HG03060 (cell line): ENCODE data around the gene C2CD2.

Source experiments
- ATAC-seq: cut with Tn5 transposase; IDR thresholded peaks from one replicate; pipeline ENCODE4 v1.9.1; 2021; ENCODE audit warnings: low read depth, moderate number of reproducible peaks; ENCODE audit not compliant: unreplicated experiment

The C2CD2 gene

DNA sequence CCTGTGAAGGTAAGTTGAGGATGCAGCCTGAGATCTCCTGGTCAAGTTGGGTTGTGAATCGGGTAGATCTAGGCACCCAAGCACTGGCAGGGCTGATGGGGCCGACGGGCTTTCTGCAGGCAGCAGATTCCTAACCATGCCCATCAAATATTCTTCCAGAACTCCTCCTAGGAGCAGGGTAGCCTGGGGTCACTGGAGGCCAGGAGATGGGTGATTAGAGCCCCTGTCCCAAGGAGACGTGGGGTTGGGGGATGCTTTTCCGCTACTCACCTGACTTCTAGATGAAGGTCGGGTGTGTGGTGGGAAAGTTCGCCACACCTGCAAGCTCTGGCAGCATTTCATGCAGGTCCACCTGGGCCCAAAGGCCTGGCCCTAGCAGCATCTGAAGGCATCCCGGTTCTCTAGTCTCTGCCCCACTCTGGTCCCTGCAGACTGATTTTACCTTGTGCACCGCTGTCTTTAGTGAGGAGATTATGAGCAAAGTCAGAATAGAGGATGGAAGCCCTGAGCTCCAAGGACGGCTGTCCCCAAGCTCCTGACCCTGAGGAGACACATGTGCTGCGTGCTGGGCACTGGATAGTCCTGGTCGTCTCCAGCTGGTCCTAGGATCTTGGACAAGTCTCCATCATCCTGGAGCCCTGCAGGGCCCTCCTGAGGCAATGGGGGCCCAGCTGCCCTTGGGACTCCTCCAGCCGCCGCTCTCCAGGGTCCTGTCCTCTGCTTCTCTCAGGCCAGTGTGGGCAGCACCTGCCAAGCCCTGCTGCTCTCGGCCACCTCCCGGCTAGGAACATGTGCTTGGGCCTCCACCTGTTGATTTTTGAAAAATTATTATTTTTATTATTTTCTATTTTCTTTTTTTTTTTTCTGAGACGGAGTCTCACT is 21.8 kb upstream of the C2CD2 start:
- ATAC-seq: no peak

- no peak for ATAC-seq
Measured at GRCh38 chr21:41974752-41975053, 20.9 kb upstream of the C2CD2 start.

DNA sequence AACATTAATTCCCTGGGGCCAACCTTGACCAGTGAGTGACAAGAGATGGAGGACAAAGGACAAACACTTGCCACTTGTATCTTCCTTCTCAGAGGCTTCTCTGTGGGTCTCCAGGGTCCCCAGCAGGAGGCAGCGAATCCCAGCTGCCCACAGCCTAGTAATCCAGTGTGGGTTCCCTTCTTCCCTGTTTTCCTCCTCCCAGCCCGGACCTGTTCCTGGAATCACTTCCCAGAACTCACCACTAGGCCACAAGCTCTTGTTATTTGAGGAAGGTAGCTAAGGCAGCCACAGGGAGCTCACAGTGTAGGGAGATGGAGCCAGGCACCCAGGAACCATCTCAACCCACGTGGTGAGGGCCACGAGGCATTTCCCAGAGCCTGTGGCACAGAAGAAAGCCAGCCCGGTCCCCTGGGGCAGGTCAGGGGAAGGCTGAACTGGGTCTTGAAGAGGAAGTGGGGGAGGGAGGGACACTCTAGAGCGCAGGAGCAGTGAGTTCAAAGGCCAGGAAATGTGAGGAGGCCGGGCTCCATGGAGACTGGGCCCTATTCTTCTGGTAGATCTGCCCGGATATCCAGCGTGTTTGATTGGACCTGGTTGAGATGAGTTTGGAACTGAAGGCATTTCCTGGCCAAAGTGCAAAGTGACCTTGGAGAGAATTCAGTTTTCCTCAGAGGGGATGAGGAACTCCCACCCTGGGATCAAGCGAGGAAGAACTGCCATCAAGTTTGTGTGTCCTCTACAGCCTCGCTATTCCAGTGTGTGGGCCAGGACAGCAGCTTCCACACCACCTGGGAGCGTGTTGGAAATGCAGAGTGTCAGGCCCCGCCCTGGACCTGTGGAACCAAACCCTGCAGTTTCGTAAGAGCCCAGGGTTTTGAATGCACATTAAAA is 20.3 kb upstream of the C2CD2 start:
- ATAC-seq: no peak

GRCh38 chr21:41973427-41973831 is 19.6 kb upstream of the C2CD2 start:
- ATAC-seq: no peak

DNA sequence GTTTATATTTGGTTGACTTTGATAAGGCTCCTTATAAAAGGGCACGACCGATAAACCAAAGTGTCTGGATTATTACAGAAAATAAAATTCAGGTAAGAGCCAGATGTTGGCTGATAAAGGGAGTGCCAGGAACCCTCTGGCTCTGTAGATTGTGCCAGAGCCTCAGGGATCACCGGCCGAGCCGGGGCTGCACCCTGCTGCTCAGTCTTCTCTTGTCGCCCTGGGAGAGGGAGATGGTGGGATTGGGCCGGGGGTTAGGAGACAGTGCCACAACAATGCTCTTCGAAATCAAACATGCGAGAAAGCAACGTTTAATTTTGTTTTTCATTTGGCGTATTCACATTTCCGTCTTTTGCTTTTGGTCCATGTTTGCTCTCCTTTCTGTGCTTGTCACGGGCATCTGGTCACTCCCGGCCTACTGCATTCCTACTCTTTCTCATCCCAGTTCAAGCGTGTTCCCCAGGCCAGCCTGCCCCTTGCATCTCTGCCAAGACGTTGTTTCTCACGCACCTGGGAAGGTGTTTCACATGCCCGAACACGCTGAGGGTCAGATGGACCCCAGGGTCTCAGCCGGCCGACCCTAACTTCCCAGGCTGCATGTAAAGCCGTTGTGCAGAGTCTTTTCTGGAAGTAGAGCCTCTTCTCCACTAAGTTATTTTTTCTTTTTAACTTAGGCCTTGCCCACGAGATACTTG is 18.8 kb upstream of the C2CD2 start:
- ATAC-seq: no peak

- ATAC-seq: no peak
Measured at GRCh38 chr21:41971891-41972290, 18.1 kb upstream of the C2CD2 start.

GRCh38 chr21:41970751-41971653 is 17.2 kb upstream of the C2CD2 start:
- no peak for ATAC-seq

DNA sequence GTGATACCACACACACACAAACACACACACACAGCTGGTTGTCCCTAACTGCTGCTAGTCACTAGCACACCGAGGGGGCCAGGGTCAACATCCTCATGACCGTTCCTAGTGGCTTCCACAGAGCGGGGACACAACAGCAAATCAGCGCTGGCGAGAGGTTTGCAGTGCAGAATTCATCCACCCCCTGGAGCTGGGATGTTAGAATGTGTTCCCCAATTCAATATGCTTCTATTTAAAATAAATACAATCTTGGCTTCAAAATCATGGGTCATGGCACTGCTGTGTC is 16.2 kb upstream of the C2CD2 start:
- ATAC-seq: no peak

DNA sequence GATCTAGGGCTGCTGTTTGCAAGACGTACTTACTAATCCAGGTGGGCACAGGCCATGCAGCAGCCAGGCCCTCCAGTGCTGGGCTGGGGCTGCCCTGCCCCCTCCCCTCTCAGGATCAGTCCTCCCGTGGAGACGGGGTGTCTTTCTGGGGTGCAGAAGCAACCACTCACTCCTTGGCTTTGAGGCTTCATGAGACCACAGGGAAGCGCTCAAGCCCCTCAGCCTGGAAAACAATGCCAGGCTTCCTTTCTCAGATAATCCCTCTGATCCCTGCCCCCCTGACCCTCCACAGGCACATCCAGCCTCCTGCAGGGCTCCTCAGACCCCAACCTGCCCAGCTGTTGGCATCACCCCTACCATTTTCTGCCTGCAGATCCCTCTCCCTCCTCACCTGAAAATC is 13.9 kb upstream of the C2CD2 start:
- ATAC-seq: no peak

DNA sequence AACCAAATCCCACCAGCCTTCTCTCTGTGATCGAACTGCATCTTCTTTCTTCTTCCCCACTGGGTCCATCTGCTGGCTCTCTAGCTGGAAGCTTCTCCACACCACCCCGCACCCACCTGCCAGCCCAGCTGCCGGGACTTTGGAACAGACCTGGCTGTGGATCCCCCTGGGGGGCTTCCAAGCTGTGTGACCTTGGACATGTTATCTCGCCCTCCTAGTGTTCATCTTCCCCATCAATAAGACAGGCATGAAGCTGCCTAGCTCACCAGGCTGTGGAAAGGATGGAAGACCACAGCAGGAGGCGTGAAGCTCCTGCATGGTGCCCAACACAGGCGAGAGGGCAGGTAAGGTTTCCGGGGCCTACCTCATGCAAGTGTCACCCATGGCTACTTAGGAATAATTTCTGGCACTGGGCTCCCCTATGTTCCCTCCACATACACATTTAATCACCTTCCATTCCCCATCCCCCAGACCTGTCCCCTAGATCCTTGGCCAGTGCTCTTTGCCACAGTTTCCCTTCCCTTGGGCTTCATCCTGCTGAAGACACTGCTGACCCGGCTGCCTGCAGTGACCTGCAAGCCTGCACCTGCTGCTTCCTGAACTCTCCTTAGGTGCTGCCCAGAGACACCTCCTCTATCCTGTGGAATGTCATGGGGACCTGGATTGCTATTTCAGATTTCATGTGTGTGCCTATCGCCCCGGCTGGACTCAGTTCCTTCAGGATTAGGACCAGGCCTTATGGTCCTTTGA is 13.2 kb upstream of the C2CD2 start:
- no peak for ATAC-seq

DNA sequence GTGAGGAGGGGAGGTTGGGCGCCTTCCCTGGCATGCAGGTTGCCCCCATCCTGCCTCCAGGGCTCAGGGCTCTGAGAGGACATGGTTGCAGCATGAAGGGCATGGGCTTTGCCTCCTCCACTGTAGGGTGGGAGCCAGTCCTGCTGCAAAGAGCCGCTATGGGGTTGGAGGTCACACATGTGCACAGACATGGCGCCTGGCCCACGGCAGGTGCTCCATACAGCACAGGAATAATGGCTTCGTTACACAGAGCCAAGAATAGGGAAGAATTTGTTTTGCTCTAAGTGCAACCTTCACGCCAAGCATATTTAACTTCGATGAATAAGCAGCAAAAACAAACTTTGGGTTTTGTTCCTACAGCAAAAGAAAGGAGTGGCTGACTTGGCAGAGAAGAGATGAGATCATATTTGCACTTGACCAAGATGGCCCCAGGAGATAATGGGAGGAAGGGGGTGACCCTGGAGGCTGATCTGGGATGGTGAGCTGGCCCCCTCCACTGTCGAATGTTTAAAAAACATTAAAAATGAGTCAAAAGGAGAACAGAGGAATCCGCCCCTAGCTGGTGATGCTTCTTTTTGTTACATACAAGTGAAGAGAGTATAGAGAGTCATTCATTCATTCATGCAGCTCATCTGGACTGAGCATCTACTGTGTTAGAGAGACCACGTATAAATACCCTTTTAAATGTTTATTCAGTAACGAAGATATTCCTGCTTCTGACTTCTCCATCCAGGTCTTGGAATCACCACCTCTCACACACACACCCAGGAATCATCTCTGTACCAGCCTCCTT is 12.4 kb upstream of the C2CD2 start:
- no peak for ATAC-seq

- ATAC-seq: no peak
Measured at GRCh38 chr21:41965461-41966013, 11.7 kb upstream of the C2CD2 start.

- ATAC-seq: no peak
Measured at GRCh38 chr21:41965045-41965444, 11.2 kb upstream of the C2CD2 start.

DNA sequence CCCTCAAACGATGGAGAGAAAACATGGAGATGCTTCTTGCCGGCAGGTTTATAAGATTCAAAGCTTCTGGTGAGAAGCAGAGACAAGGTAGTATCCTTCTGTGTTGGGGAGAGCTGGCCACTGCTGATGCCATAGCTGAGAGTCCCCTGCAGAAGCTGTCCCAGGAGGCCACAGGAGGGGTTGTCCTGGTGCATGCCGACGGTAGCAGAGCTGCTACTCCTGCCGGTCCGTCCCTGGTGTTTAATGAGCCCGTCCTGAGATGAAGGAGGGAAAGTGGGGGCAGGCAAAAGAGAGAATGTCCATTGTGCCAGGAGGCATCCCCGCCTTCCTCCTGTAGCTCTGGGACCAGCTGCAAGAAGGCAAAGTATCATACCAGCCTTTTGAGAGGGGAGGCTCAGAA is 10.4 kb upstream of the C2CD2 start:
- ATAC-seq: no peak

GRCh38 chr21:41962425-41962966 is 8.7 kb upstream of the C2CD2 start:
- ATAC-seq: no peak

DNA sequence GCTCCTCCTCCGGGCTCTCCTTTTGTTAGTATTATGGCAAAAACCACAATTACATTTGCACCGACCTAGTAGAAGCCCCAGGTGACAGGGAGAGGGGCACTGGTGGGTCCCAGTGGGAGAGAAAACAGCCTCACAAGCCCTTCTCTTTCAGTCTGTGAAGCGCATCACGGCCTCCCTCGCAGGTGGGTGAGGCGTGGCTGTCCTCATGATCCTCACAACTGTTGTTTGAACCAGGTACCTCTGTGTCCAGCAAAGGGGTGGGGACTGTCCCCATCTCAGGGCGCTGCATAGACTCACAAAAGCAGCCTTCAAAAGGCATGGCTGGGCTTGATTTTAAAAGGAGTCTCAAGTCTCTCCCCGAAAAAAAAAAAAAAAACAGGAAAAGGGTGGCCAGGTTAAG is 7.9 kb upstream of the C2CD2 start:
- no peak for ATAC-seq

- ATAC-seq: no peak
Measured at GRCh38 chr21:41961282-41961701, 7.5 kb upstream of the C2CD2 start.

DNA sequence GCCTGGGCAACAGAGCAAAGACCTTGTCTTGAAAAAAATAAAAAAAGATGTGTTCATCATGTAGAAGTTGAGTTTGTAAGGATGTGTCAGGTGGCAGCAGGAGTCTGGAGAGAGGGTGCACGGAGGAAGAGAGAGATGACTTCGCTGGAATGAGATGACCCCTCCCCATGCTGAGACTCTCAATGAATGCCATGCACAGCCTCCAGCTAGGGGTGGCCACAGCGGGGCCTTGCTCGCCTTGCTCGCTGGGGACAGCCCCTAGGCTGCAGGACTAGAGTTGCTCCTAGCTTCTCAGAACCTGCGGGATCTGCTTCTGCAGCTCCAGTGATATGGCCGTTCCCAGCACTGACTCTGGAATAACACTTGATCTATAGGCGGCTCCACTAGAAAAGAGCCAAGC is 6.6 kb upstream of the C2CD2 start:
- ATAC-seq: no peak
